CD4-positive, alpha-beta T cell treated with Interleukin-21 for 1 hour (primary cell): ENCODE results near the gene RASGRP4.
"Not testable (repeated sequence)": the region's sequence is repeated elsewhere in the genome, so short reads cannot be mapped to it uniquely, and the experiment has no call there.

Experiments
- DNase-seq: peaks from one replicate; pipeline ENCODE4 v3.0.0-alpha.2; 2020

Gene RASGRP4

GRCh38 chr19:38425810-38426466 is at the start of gene RASGRP4:
RASGRP4 (minus strand) TSS chr19:38426219; CDS start chr19:38426091, 128 bp downstream.
- DNase-seq = peak; percentile 41

GRCh38 chr19:38475176-38475575 is 49.2 kb upstream of the RASGRP4 start:
- DNase-seq = no peak

- DNase-seq = no peak
Measured at GRCh38 chr19:38473201-38473600, 47.2 kb upstream of the RASGRP4 start.

GRCh38 chr19:38472725-38473124 is 46.7 kb upstream of the RASGRP4 start:
- not testable (repeated sequence) for DNase-seq

- no peak for DNase-seq
Measured at GRCh38 chr19:38470788-38471480, 44.9 kb upstream of the RASGRP4 start.

- DNase-seq = no peak
Measured at GRCh38 chr19:38469151-38469550, 43.1 kb upstream of the RASGRP4 start.

- no peak for DNase-seq
Measured at GRCh38 chr19:38467541-38468525, 41.8 kb upstream of the RASGRP4 start.

GRCh38 chr19:38466050-38466449 is 40.0 kb upstream of the RASGRP4 start:
- DNase-seq = no peak

- DNase-seq = no peak
Measured at GRCh38 chr19:38464421-38465082, 38.5 kb upstream of the RASGRP4 start.

GRCh38 chr19:38463365-38463764 is 37.3 kb upstream of the RASGRP4 start:
- DNase-seq = no peak

GRCh38 chr19:38458991-38459390 is 33.0 kb upstream of the RASGRP4 start:
- no peak for DNase-seq

- no peak for DNase-seq
Measured at GRCh38 chr19:38457690-38458405, 31.8 kb upstream of the RASGRP4 start.

- no peak for DNase-seq
Measured at GRCh38 chr19:38457202-38457601, 31.2 kb upstream of the RASGRP4 start.

- DNase-seq = no peak
Measured at GRCh38 chr19:38455031-38455430, 29.0 kb upstream of the RASGRP4 start.

GRCh38 chr19:38453596-38453995 is 27.6 kb upstream of the RASGRP4 start:
- DNase-seq = no peak

GRCh38 chr19:38452430-38453366 is 26.7 kb upstream of the RASGRP4 start:
- DNase-seq = no peak

GRCh38 chr19:38451629-38452028 is 25.6 kb upstream of the RASGRP4 start:
- no peak for DNase-seq

GRCh38 chr19:38451036-38451435 is 25.0 kb upstream of the RASGRP4 start:
- DNase-seq = no peak

GRCh38 chr19:38449518-38449917 is 23.5 kb upstream of the RASGRP4 start:
- no peak for DNase-seq

GRCh38 chr19:38448225-38448624 is 22.2 kb upstream of the RASGRP4 start:
- no peak for DNase-seq

GRCh38 chr19:38445362-38445761 is 19.3 kb upstream of the RASGRP4 start:
- DNase-seq = no peak
